Activated CD4-positive, alpha-beta T cell treated with anti-CD3 and anti-CD28 coated beads, Interleukin-2, amount 10 ng/mL, durations not matched to agents 24 days and 14 days (primary cell): ENCODE data around the gene LRP3. TPM values are rescaled to one million over a fixed set of nuclear protein-coding genes. Genes with fewer than 3 reads are reported as not detected.
A peak's percentile ranks its signal among the peaks of the same experiment; 100 is the strongest.
"Not testable (repeated sequence)": the region's sequence is repeated elsewhere in the genome, so short reads cannot be mapped to it uniquely, and the experiment has no call there.

ENCODE experiments used
- DNase-seq: peaks from one replicate; pipeline ENCODE4 v3.0.0; 2022
- H3K27ac Mint-ChIP-seq: one replicate; pipeline ENCODE4 v1.8.0; 2022; ENCODE audit warnings: mild to moderate bottlenecking, mixed read lengths
- H3K27me3 Mint-ChIP-seq: one replicate; pipeline ENCODE4 v1.8.0; 2022; ENCODE audit warnings: mixed read lengths
- H3K36me3 Mint-ChIP-seq: one replicate; pipeline ENCODE4 v1.8.0; 2022; ENCODE audit warnings: low read depth, mild to moderate bottlenecking, mixed read lengths
- H3K4me1 Mint-ChIP-seq: one replicate; pipeline ENCODE4 v1.8.0; 2021; ENCODE audit warnings: mixed read lengths
- H3K4me3 Mint-ChIP-seq: one replicate; pipeline ENCODE4 v1.8.0; 2022; ENCODE audit warnings: mild to moderate bottlenecking, moderate library complexity, mixed read lengths
- H3K9me3 Mint-ChIP-seq: one replicate; pipeline ENCODE4 v1.8.0; 2021; ENCODE audit warnings: mixed read lengths
- intact Hi-C: fragments of 100-400 bp; cut with micrococcal nuclease; formaldehyde crosslinking; loops from one replicate; pipeline ENCODE4 v1.15.1; 2023
- total RNA-seq: library from RNA; stranded (reverse); gene quantifications from 2 replicates; pipeline ENCODE4 v1.2.3, GENCODE V29; 2022

The LRP3 gene
- total RNA-seq, 1 donor from 2014 or later: 0.23 TPM

- Mint-ChIP-seq H3K27me3 (peaks cover 17% of the 10 kb centered on the region), H3K4me1 (no peaks in the 10 kb centered on the region), H3K4me3 (no peak overlapping the region), H3K36me3 (no peaks in the 10 kb centered on the region), H3K27ac (no peak overlapping the region), H3K9me3 (no peaks in the 10 kb centered on the region)
- no peak for DNase-seq
- intact Hi-C loops: no loop called here
Measured at GRCh38 chr19:33187183-33187540, 7.0 kb upstream of the LRP3 start.

- intact Hi-C loops: no loop called here
- H3K4me3 Mint-ChIP-seq: no peak overlapping the region
- H3K9me3 Mint-ChIP-seq: no peaks in the 10 kb centered on the region
- no peaks in the 10 kb centered on the region for H3K36me3 Mint-ChIP-seq
- H3K4me1 Mint-ChIP-seq: no peaks in the 10 kb centered on the region
- no peak overlapping the region for H3K27ac Mint-ChIP-seq
- peaks cover 34% of the 10 kb centered on the region for H3K27me3 Mint-ChIP-seq
- DNase-seq: no peak
Measured at GRCh38 chr19:33189453-33189852, 4.7 kb upstream of the LRP3 start.

GRCh38 chr19:33191092-33191491, 3.0 kb upstream of the LRP3 start:
- H3K27ac Mint-ChIP-seq, H3K4me1 Mint-ChIP-seq, DNase-seq, H3K9me3 Mint-ChIP-seq, H3K36me3 Mint-ChIP-seq, intact Hi-C loops, H3K4me3 Mint-ChIP-seq: not testable (repeated sequence)
- H3K27me3 Mint-ChIP-seq: peaks cover 38% of the 10 kb centered on the region

- no peaks in the 10 kb centered on the region for H3K9me3 Mint-ChIP-seq
- H3K27me3 Mint-ChIP-seq: peaks cover 41% of the 10 kb centered on the region
- H3K4me3 Mint-ChIP-seq: no peak overlapping the region
- DNase-seq: no peak
- intact Hi-C loops: no loop called here
- no peak overlapping the region for H3K27ac Mint-ChIP-seq
- H3K4me1 Mint-ChIP-seq: no peaks in the 10 kb centered on the region
- H3K36me3 Mint-ChIP-seq: no peaks in the 10 kb centered on the region
Measured at GRCh38 chr19:33191501-33191900, 2.6 kb upstream of the LRP3 start.

GRCh38 chr19:33192010-33192409, 2.1 kb upstream of the LRP3 start:
- no peaks in the 10 kb centered on the region for H3K4me1 Mint-ChIP-seq
- H3K36me3 Mint-ChIP-seq: no peaks in the 10 kb centered on the region
- intact Hi-C loops: no loop called here
- no peaks in the 10 kb centered on the region for H3K9me3 Mint-ChIP-seq
- DNase-seq: no peak
- peaks cover 45% of the 10 kb centered on the region for H3K27me3 Mint-ChIP-seq
- H3K4me3 Mint-ChIP-seq: no peak overlapping the region
- H3K27ac Mint-ChIP-seq: no peak overlapping the region

GRCh38 chr19:33193269-33193864, 763 bp upstream of the LRP3 start:
- Mint-ChIP-seq H3K4me1 (no peaks in the 10 kb centered on the region), H3K27ac (no peak overlapping the region), H3K36me3 (no peaks in the 10 kb centered on the region), H3K27me3 (peaks cover 45% of the 10 kb centered on the region), H3K4me3 (peak overlapping the region; percentile 39), H3K9me3 (no peaks in the 10 kb centered on the region)
- intact Hi-C loops: no loop called here
- no peak for DNase-seq

GRCh38 chr19:33194532-33194885, 379 bp downstream of the LRP3 start:
- Mint-ChIP-seq H3K27ac (no peak overlapping the region), H3K27me3 (peaks cover 43% of the 10 kb centered on the region), H3K36me3 (no peaks in the 10 kb centered on the region), H3K4me1 (no peaks in the 10 kb centered on the region), H3K9me3 (no peaks in the 10 kb centered on the region), H3K4me3 (no peak overlapping the region)
- intact Hi-C loops: no loop called here
- DNase-seq: no peak

- no peaks in the 10 kb centered on the region for H3K36me3 Mint-ChIP-seq
- peaks cover 43% of the 10 kb centered on the region for H3K27me3 Mint-ChIP-seq
- no peak overlapping the region for H3K27ac Mint-ChIP-seq
Measured at GRCh38 chr19:33194886-33195644, 935 bp downstream of the LRP3 start.

GRCh38 chr19:33195645-33196347, 1.7 kb downstream of the LRP3 start:
- Mint-ChIP-seq H3K27me3 (peaks cover 39% of the 10 kb centered on the region), H3K4me1 (no peaks in the 10 kb centered on the region), H3K36me3 (no peaks in the 10 kb centered on the region), H3K4me3 (no peak overlapping the region), H3K27ac (no peak overlapping the region), H3K9me3 (no peaks in the 10 kb centered on the region)
- DNase-seq: no peak
- intact Hi-C loops: no loop called here

More at GRCh38 chr19:33194886-33195644, 935 bp downstream of the LRP3 start:
- Mint-ChIP-seq H3K4me1 (no peaks in the 10 kb centered on the region), H3K9me3 (no peaks in the 10 kb centered on the region), H3K4me3 (peak overlapping the region; percentile 40)
- DNase-seq: no peak
- intact Hi-C loops: no loop called here

- H3K4me1 Mint-ChIP-seq: no peaks in the 10 kb centered on the region
- H3K27me3 Mint-ChIP-seq: peaks cover 35% of the 10 kb centered on the region
- H3K9me3 Mint-ChIP-seq: no peaks in the 10 kb centered on the region
- H3K27ac Mint-ChIP-seq: no peak overlapping the region
- no peak overlapping the region for H3K4me3 Mint-ChIP-seq
- DNase-seq: no peak
- intact Hi-C loops: no loop called here
- no peaks in the 10 kb centered on the region for H3K36me3 Mint-ChIP-seq
Measured at GRCh38 chr19:33196446-33197193, 2.5 kb downstream of the LRP3 start.

GRCh38 chr19:33197591-33198000, 3.5 kb downstream of the LRP3 start:
- no peaks in the 10 kb centered on the region for H3K36me3 Mint-ChIP-seq
- no peak overlapping the region for H3K4me3 Mint-ChIP-seq
- peaks cover 25% of the 10 kb centered on the region for H3K27me3 Mint-ChIP-seq
- no peaks in the 10 kb centered on the region for H3K4me1 Mint-ChIP-seq
- no peak overlapping the region for H3K27ac Mint-ChIP-seq
- H3K9me3 Mint-ChIP-seq: no peaks in the 10 kb centered on the region
- intact Hi-C loops: no loop called here
- no peak for DNase-seq

GRCh38 chr19:33198169-33198568, 4.0 kb downstream of the LRP3 start:
- H3K9me3 Mint-ChIP-seq: no peaks in the 10 kb centered on the region
- no peaks in the 10 kb centered on the region for H3K36me3 Mint-ChIP-seq
- H3K4me3 Mint-ChIP-seq: no peak overlapping the region
- no peak overlapping the region for H3K27ac Mint-ChIP-seq
- DNase-seq: no peak
- peaks cover 19% of the 10 kb centered on the region for H3K27me3 Mint-ChIP-seq
- H3K4me1 Mint-ChIP-seq: no peaks in the 10 kb centered on the region
- intact Hi-C loops: no loop called here

- no peaks in the 10 kb centered on the region for H3K9me3 Mint-ChIP-seq
- H3K4me3 Mint-ChIP-seq: no peak overlapping the region
- H3K27ac Mint-ChIP-seq: no peak overlapping the region
- intact Hi-C loops: no loop called here
- DNase-seq: no peak
- H3K36me3 Mint-ChIP-seq: no peaks in the 10 kb centered on the region
- no peaks in the 10 kb centered on the region for H3K4me1 Mint-ChIP-seq
- H3K27me3 Mint-ChIP-seq: peaks cover 13% of the 10 kb centered on the region
Measured at GRCh38 chr19:33199441-33200265, 5.5 kb downstream of the LRP3 start.
